GM23338 (cell line): Measurements from ENCODE around the gene NEK7. TPM values are rescaled to one million over a fixed set of nuclear protein-coding genes. Genes with fewer than 3 reads are reported as not detected.

Source experiments
- ATAC-seq: fragments of 200-7000 bp; cut with Tn5 transposase; 3 replicates; pipeline ENCODE4 v1.9.1; 2020
- DNase-seq: peaks from one replicate; pipeline ENCODE4 v3.0.0-alpha.2; 2015; ENCODE audit warnings: low spot score
- H2AFZ ChIP-seq: fragments of 200-600 bp; sonication (generic); 2 replicates; pipeline ENCODE4 v1.8.0; 2016; ENCODE audit warnings: antibody characterized with exemption, mild to moderate bottlenecking, moderate library complexity
- H3F3A ChIP-seq: fragments of 200-600 bp; sonication (generic); replicated peaks from 2 replicates; pipeline ENCODE4 v1.8.0; 2017; ENCODE audit warnings: antibody characterized with exemption, mixed run types, low read depth
- H3K27ac ChIP-seq: fragments of 200-600 bp; sonication (generic); 2 replicates; pipeline ENCODE4 v1.6.1; 2016; ENCODE audit warnings: low read depth
- H3K27me3 ChIP-seq: fragments of 200-600 bp; sonication (generic); 2 replicates; pipeline ENCODE4 v1.8.0; 2016; ENCODE audit warnings: mild to moderate bottlenecking, mixed run types, moderate library complexity; ENCODE audit not compliant: insufficient read depth
- H3K36me3 ChIP-seq: fragments of 200-600 bp; sonication (generic); 2 replicates; pipeline ENCODE4 v1.8.0; 2016; ENCODE audit warnings: mild to moderate bottlenecking; ENCODE audit not compliant: insufficient read depth
- H3K4me1 ChIP-seq: fragments of 200-600 bp; sonication (generic); 2 replicates; pipeline ENCODE4 v1.8.0; 2016; ENCODE audit warnings: mild to moderate bottlenecking, moderate library complexity; ENCODE audit not compliant: insufficient read depth
- H3K4me2 ChIP-seq: fragments of 200-600 bp; sonication (generic); 2 replicates; pipeline ENCODE4 v1.7.1; 2017; ENCODE audit warnings: mixed run types
- H3K4me3 ChIP-seq: fragments of 200-600 bp; sonication (generic); 2 replicates; pipeline ENCODE4 v1.6.1; 2016; ENCODE audit warnings: mixed run types
- H3K79me2 ChIP-seq: fragments of 200-600 bp; sonication (generic); replicated peaks from 2 replicates; pipeline ENCODE4 v1.8.0; 2017; ENCODE audit warnings: mild to moderate bottlenecking; ENCODE audit not compliant: insufficient read depth
- H3K9me2 ChIP-seq: fragments of 200-600 bp; sonication (generic); 2 replicates; pipeline ENCODE4 v1.8.0; 2017; ENCODE audit not compliant: insufficient read depth
- H4K20me1 ChIP-seq: fragments of 200-600 bp; sonication (generic); replicated peaks from 2 replicates; pipeline ENCODE4 v1.8.0; 2017; ENCODE audit warnings: mild to moderate bottlenecking; ENCODE audit not compliant: insufficient read depth
- H3K27ac Mint-ChIP-seq: 2 replicates; pipeline ENCODE4 v1.8.0; 2020; ENCODE audit warnings: inconsistent platforms, mild to moderate bottlenecking, moderate library complexity, mixed read lengths
- H3K27me3 Mint-ChIP-seq: 3 replicates; pipeline ENCODE4 v1.8.0; 2022; ENCODE audit warnings: low read depth, mild to moderate bottlenecking, moderate library complexity, mixed read lengths, inconsistent platforms; ENCODE audit not compliant: insufficient read depth, poor library complexity
- H3K36me3 Mint-ChIP-seq: 3 replicates; pipeline ENCODE4 v1.8.0; 2021; ENCODE audit warnings: low read depth, mild to moderate bottlenecking, inconsistent platforms, moderate library complexity, mixed read lengths
- H3K4me1 Mint-ChIP-seq: 3 replicates; pipeline ENCODE4 v1.8.0; 2020; ENCODE audit warnings: mild to moderate bottlenecking, inconsistent platforms, mixed read lengths
- H3K4me3 Mint-ChIP-seq: 3 replicates; pipeline ENCODE4 v1.8.0; 2021; ENCODE audit warnings: moderate library complexity, mild to moderate bottlenecking, inconsistent platforms, mixed read lengths
- H3K9me3 Mint-ChIP-seq: 3 replicates; pipeline ENCODE4 v1.8.0; 2020; ENCODE audit warnings: moderate library complexity, mild to moderate bottlenecking, inconsistent platforms, mixed read lengths
- CREB1 ChIP-seq: fragments of 250-450 bp; sonication (Bioruptor Pico); IDR thresholded peaks from 2 replicates; pipeline ENCODE4 v1.5.0; 2020; ENCODE audit warnings: low read depth, mild to moderate bottlenecking, moderate library complexity
- ETS1 ChIP-seq: IDR thresholded peaks from 2 replicates; pipeline ENCODE4 v1.6.1; 2016; ENCODE audit warnings: antibody characterized with exemption
- EZH2 ChIP-seq: fragments of 200-600 bp; sonication (generic); IDR thresholded peaks from one replicate; pipeline ENCODE4 v1.8.0; 2017; ENCODE audit warnings: antibody characterized with exemption, mild to moderate bottlenecking, low read depth; ENCODE audit not compliant: unreplicated experiment
- JUNB ChIP-seq: IDR thresholded peaks from one replicate; pipeline ENCODE4 v1.6.1; 2016; ENCODE audit warnings: antibody characterized with exemption; ENCODE audit not compliant: unreplicated experiment
- NANOG ChIP-seq: IDR thresholded peaks from 2 replicates; pipeline ENCODE4 v1.6.1; 2016; ENCODE audit warnings: antibody characterized with exemption, borderline replicate concordance
- POLR2AphosphoS5 ChIP-seq: IDR thresholded peaks from 2 replicates; pipeline ENCODE4 v1.6.1; 2016; ENCODE audit warnings: antibody characterized with exemption, low read depth
- STAT1 ChIP-seq: IDR thresholded peaks from one replicate; pipeline ENCODE4 v1.6.1; 2016; ENCODE audit warnings: antibody characterized with exemption; ENCODE audit not compliant: unreplicated experiment
- ZNF331 ChIP-seq: fragments of 250-450 bp; sonication (Bioruptor Pico); IDR thresholded peaks from 2 replicates; pipeline ENCODE4 v1.5.0; 2020; ENCODE audit warnings: low read depth, mild to moderate bottlenecking, moderate library complexity
- ZNF462 ChIP-seq: fragments of 250-450 bp; sonication (Bioruptor Pico); IDR thresholded peaks from 2 replicates; pipeline ENCODE4 v1.5.0; 2020; ENCODE audit warnings: mild to moderate bottlenecking, moderate library complexity
- polyA plus RNA-seq: library from polyadenylated mRNA; unstranded; fragments of >200 nt; fragmentation: Nextera tagmentation; extraction: Ambion mirVana; gene quantifications from 2 replicates; pipeline ENCODE4 v1.2.1, GENCODE V29; 2016
- total RNA-seq: library from RNA; depleted of rRNA; stranded (reverse); fragments of >200 nt; shearing (Covaris generic); gene quantifications from 2 replicates; pipeline ENCODE4 v1.2.3, GENCODE V29; 2014
- TF ChIP-seq, protein P1 (sequence below), 2 experiments: fragments of 200-600 bp in 1 of 2; sonication (generic) in 1 of 2; conservative IDR thresholded peaks; 2 replicates each; pipeline versions ENCODE4 v1.5.1 to v1.6.1; 2016 to 2017; ENCODE audit warnings: antibody characterized with exemption in 2 of 2, low read depth in 2 of 2, mild to moderate bottlenecking in 2 of 2, moderate library complexity in 1 of 2

The NEK7 gene
- total and polyA plus RNA-seq, 2 experiments from 2014 or later, result 4.8 to 15.3 TPM

GRCh38 chr1:198122693-198123092 is 34.1 kb upstream of the NEK7 start:
- no peak for DNase-seq
- Mint-ChIP-seq H3K27me3 (no peaks in the 10 kb centered on the region), H3K36me3 (no peaks in the 10 kb centered on the region), H3K27ac (no peak overlapping the region), H3K4me3 (no peak overlapping the region), H3K4me1 (no peaks in the 10 kb centered on the region), H3K9me3 (no peaks in the 10 kb centered on the region)
- Histone ChIP-seq H3F3A (no peaks in the 10 kb centered on the region), H3K27me3 (no peaks in the 10 kb centered on the region), H3K27ac (no peak overlapping the region), H3K36me3 (no peaks in the 10 kb centered on the region), H3K4me2 (no peak overlapping the region), H3K4me3 (no peak overlapping the region), H3K4me1 (no peaks in the 10 kb centered on the region), H3K9me2 (no peaks in the 10 kb centered on the region; the same call in 1 of the 2 replicates), H3K79me2 (no peaks in the 10 kb centered on the region), H2AFZ (no peak overlapping the region), H4K20me1 (no peaks in the 10 kb centered on the region)
- TF ChIP-seq NANOG (no peak), CREB1 (no peak), JUNB (no peak), STAT1 (no peak), POLR2AphosphoS5 (no peak)
- TF ChIP-seq, protein P1, sequence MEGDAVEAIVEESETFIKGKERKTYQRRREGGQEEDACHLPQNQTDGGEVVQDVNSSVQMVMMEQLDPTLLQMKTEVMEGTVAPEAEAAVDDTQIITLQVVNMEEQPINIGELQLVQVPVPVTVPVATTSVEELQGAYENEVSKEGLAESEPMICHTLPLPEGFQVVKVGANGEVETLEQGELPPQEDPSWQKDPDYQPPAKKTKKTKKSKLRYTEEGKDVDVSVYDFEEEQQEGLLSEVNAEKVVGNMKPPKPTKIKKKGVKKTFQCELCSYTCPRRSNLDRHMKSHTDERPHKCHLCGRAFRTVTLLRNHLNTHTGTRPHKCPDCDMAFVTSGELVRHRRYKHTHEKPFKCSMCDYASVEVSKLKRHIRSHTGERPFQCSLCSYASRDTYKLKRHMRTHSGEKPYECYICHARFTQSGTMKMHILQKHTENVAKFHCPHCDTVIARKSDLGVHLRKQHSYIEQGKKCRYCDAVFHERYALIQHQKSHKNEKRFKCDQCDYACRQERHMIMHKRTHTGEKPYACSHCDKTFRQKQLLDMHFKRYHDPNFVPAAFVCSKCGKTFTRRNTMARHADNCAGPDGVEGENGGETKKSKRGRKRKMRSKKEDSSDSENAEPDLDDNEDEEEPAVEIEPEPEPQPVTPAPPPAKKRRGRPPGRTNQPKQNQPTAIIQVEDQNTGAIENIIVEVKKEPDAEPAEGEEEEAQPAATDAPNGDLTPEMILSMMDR (conservative IDR thresholded peaks at IDR 0.05; ENCODE audit: low read depth in 2 of 2), result no peak
- ATAC-seq, result no peak

- TF ChIP-seq ETS1, result no peak
- TF ChIP-seq EZH2, result no peak
- TF ChIP-seq POLR2AphosphoS5, result no peak
- no peak for TF ChIP-seq ZNF462 (CRISPR knock-in tag)
- no peak for TF ChIP-seq ZNF331 (CRISPR knock-in tag)
- H3K36me3 ChIP-seq, result no peaks in the 10 kb centered on the region
- no peaks in the 10 kb centered on the region for H3K27me3 ChIP-seq
- H3F3A ChIP-seq, result no peaks in the 10 kb centered on the region
- no peaks in the 10 kb centered on the region for H4K20me1 ChIP-seq
- ATAC-seq, result no peak
- no peaks in the 10 kb centered on the region for H3K4me1 Mint-ChIP-seq
- H3K4me3 Mint-ChIP-seq, result no peak overlapping the region
- no peak overlapping the region for H2AFZ ChIP-seq
- no peaks in the 10 kb centered on the region; the same call in 1 of the 2 replicates for H3K9me2 ChIP-seq
- H3K27ac Mint-ChIP-seq, result no peak overlapping the region
- DNase-seq, result no peak
- no peaks in the 10 kb centered on the region for H3K36me3 Mint-ChIP-seq
- no peaks in the 10 kb centered on the region for H3K4me1 ChIP-seq
- H3K27me3 Mint-ChIP-seq, result peaks cover 2% of the 10 kb centered on the region
- no peak overlapping the region for H3K27ac ChIP-seq
- no peak overlapping the region for H3K4me3 ChIP-seq
- no peaks in the 10 kb centered on the region for H3K9me3 Mint-ChIP-seq
- H3K4me2 ChIP-seq, result no peak overlapping the region
- H3K79me2 ChIP-seq, result no peaks in the 10 kb centered on the region
Measured at GRCh38 chr1:198123133-198123532, 33.7 kb upstream of the NEK7 start.
